Measurements from ENCODE around the gene KIF1B. TPM values are rescaled to one million over a fixed set of nuclear protein-coding genes. Genes with fewer than 3 reads are reported as not detected.

KIF1B gene
- total RNA-seq, 1 experiment from 2014 or later, result 22.7 TPM

DNA sequence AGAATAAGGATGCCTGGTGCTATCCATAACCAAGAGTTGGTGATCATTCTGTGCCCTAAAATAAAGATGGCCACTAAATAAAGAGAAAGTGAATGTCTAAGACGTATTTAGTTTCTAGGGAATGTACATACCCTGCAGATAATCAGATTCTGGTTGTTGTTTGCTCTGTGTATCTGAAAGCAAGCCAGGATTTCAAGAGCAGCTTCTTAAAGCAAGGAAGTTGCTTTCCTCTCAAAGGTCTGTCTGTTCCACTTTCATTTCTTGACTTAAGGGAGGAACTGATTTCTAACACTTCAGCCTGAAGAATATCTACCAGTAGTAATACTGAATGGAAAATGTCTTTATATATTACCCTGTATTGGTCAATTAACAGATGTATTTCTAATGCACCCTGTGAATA, 88.8 kb downstream of the KIF1B start:
- no TSS peak for BruUV-seq (replicated peaks)
- no peak for DNase-seq
- Histone ChIP-seq H3K9me3 (ENCODE audit: insufficient read depth, low read depth) (no peaks in the 10 kb centered on the region), H3K4me2 (no peak overlapping the region), H2AFZ (no peak overlapping the region), H3K36me3 (ENCODE audit: low read depth) (no peaks in the 10 kb centered on the region), H3K79me2 (ENCODE audit: low read depth) (no peaks in the 10 kb centered on the region), H4K20me1 (ENCODE audit: insufficient read depth) (no peaks in the 10 kb centered on the region), H3K4me1 (replicated peaks; ENCODE audit: insufficient read depth) (no peaks in the 10 kb centered on the region), H3F3A (ENCODE audit: insufficient read depth, low read depth) (0 out of 2 replicates have a peak, but pooled peaks cover 4% of the 10 kb centered on the region), H3K4me3 (no peak overlapping the region), H3K27ac (no peak overlapping the region), H3K9me2 (ENCODE audit: insufficient read depth) (no peaks in the 10 kb centered on the region), H3K27me3 (ENCODE audit: insufficient read depth, low read depth) (no peaks in the 10 kb centered on the region)
- ChIA-PET CTCF (no interaction called here), POLR2A (ENCODE audit: unreplicated experiment) (no interaction called here)
- intact Hi-C loops (cut with micrococcal nuclease; ENCODE audit: unreplicated experiment), result no loop called here
- TF ChIP-seq EZH2 (IDR thresholded peaks at IDR 0.05; ENCODE audit: low read depth) (no peak), CTCF (conservative IDR thresholded peaks at IDR 0.05) (no peak)

GRCh38 chr1:10302416-10302815, 92.0 kb downstream of the KIF1B start:
- H3K4me2 ChIP-seq, result no peak overlapping the region
- H4K20me1 ChIP-seq (ENCODE audit: insufficient read depth), result no peaks in the 10 kb centered on the region
- H2AFZ ChIP-seq, result no peak overlapping the region
- no peaks in the 10 kb centered on the region for H3K27me3 ChIP-seq (ENCODE audit: insufficient read depth, low read depth)
- TF ChIP-seq CTCF (conservative IDR thresholded peaks at IDR 0.05) (no peak), EZH2 (IDR thresholded peaks at IDR 0.05; ENCODE audit: low read depth) (no peak)
- 0 out of 2 replicates have a peak, but pooled peaks cover 4% of the 10 kb centered on the region for H3F3A ChIP-seq (ENCODE audit: insufficient read depth, low read depth)
- CTCF ChIA-PET, result no interaction called here
- H3K9me2 ChIP-seq (ENCODE audit: insufficient read depth), result no peaks in the 10 kb centered on the region
- no peak overlapping the region for H3K4me3 ChIP-seq
- POLR2A ChIA-PET (ENCODE audit: unreplicated experiment), result no interaction called here
- no peak for DNase-seq
- no peaks in the 10 kb centered on the region for H3K9me3 ChIP-seq (ENCODE audit: insufficient read depth, low read depth)
- H3K27ac ChIP-seq, result no peak overlapping the region
- intact Hi-C loops (cut with micrococcal nuclease; ENCODE audit: unreplicated experiment), result no loop called here
- no peaks in the 10 kb centered on the region for H3K36me3 ChIP-seq (ENCODE audit: low read depth)
- no peaks in the 10 kb centered on the region for H3K79me2 ChIP-seq (ENCODE audit: low read depth)
- H3K4me1 ChIP-seq (replicated peaks; ENCODE audit: insufficient read depth), result no peaks in the 10 kb centered on the region
- no TSS peak for BruUV-seq (replicated peaks)

DNA sequence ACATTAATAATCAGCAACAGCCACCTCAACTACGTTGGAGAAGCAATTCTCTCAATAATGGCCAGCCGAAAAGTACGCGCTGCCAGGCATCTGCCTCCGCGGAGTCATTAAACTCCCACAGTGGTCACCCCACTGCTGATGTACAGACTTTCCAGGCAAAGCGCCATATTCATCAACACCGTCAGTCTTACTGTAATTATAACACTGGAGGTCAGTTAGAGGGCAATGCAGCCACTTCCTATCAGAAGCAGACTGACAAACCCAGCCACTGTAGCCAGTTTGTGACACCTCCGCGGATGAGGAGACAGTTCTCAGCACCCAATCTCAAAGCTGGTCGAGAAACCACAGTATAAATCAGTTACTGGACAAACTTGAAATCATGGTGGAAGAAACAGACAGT, 93.9 kb downstream of the KIF1B start:
- BruUV-seq (replicated peaks), result no TSS peak
- Histone ChIP-seq H3K27ac (no peak overlapping the region), H3K9me2 (ENCODE audit: insufficient read depth) (no peaks in the 10 kb centered on the region), H2AFZ (no peak overlapping the region), H3F3A (ENCODE audit: insufficient read depth, low read depth) (no peaks in the 10 kb centered on the region), H3K36me3 (ENCODE audit: low read depth) (no peaks in the 10 kb centered on the region), H3K79me2 (ENCODE audit: low read depth) (no peaks in the 10 kb centered on the region), H3K9me3 (ENCODE audit: insufficient read depth, low read depth) (no peaks in the 10 kb centered on the region), H3K4me3 (no peak overlapping the region), H4K20me1 (ENCODE audit: insufficient read depth) (no peaks in the 10 kb centered on the region), H3K27me3 (ENCODE audit: insufficient read depth, low read depth) (no peaks in the 10 kb centered on the region), H3K4me2 (no peak overlapping the region), H3K4me1 (replicated peaks; ENCODE audit: insufficient read depth) (no peaks in the 10 kb centered on the region)
- no peak for DNase-seq
- CTCF ChIA-PET, result no interaction called here
- TF ChIP-seq EZH2 (IDR thresholded peaks at IDR 0.05; ENCODE audit: low read depth) (no peak), CTCF (conservative IDR thresholded peaks at IDR 0.05) (no peak)
- POLR2A ChIA-PET (ENCODE audit: unreplicated experiment), result interaction anchor here (0.5 kb wide), 1 partner anchor 21 kb away, joined by 19 read pairs; no protein-coding TSS in a partner anchor
- intact Hi-C loops (cut with micrococcal nuclease; ENCODE audit: unreplicated experiment), result no loop called here
